GM20000 (cell line): ENCODE results near the gene ANKRD12.

Experiments used
- DNase-seq: peaks from one replicate; pipeline ENCODE4 v3.0.0; 2012; ENCODE audit warnings: low spot score
- TF ChIP-seq, protein P1 (sequence below): IDR thresholded peaks from 2 replicates; pipeline ENCODE4 v1.5.1; 2012; ENCODE audit warnings: mild to moderate bottlenecking, control low read depth; ENCODE audit errors: extremely low read depth, missing control alignments

The ANKRD12 gene

DNA sequence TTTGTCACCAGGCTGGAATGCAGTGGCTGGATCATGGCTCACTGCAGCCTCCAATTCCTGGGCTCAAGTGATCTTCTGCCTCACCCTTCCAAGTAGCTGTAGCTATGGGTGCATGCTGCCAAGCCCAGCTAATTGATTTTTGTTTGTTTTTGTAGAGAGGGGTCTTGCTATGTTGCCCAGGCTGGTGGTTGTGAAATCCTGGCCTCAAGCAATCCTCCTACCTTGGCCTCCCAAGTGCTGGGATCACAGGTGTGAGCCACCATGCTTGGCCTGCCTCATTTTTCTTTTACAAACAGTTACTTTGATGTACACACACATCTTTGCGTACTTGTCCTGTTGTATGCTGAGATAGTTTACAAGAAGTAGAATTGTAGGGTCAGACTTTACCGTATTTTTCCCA lies 13.1 kb upstream of the ANKRD12 start:
- TF ChIP-seq, protein P1, sequence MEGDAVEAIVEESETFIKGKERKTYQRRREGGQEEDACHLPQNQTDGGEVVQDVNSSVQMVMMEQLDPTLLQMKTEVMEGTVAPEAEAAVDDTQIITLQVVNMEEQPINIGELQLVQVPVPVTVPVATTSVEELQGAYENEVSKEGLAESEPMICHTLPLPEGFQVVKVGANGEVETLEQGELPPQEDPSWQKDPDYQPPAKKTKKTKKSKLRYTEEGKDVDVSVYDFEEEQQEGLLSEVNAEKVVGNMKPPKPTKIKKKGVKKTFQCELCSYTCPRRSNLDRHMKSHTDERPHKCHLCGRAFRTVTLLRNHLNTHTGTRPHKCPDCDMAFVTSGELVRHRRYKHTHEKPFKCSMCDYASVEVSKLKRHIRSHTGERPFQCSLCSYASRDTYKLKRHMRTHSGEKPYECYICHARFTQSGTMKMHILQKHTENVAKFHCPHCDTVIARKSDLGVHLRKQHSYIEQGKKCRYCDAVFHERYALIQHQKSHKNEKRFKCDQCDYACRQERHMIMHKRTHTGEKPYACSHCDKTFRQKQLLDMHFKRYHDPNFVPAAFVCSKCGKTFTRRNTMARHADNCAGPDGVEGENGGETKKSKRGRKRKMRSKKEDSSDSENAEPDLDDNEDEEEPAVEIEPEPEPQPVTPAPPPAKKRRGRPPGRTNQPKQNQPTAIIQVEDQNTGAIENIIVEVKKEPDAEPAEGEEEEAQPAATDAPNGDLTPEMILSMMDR: no peak
- DNase-seq: no peak

DNA sequence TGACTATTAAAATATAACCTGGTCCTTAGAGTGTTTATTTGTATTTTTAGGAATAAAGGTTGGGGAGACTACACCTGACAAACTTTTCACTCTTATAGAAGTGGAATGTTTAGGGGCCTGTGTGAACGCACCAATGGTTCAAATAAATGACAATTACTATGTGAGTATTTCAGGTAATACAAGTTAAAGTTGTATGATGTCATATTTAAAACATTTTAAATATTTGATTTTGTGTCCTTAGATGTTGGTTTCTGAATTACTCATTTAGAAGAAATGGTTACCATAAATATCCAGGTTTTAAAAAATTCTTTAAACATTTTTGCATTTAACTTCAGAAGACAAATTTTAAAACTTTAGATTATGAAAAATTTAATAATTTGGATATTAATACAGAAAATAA lies 11.8 kb upstream of the ANKRD12 start:
- TF ChIP-seq, protein P1: no peak
- DNase-seq: no peak

DNA sequence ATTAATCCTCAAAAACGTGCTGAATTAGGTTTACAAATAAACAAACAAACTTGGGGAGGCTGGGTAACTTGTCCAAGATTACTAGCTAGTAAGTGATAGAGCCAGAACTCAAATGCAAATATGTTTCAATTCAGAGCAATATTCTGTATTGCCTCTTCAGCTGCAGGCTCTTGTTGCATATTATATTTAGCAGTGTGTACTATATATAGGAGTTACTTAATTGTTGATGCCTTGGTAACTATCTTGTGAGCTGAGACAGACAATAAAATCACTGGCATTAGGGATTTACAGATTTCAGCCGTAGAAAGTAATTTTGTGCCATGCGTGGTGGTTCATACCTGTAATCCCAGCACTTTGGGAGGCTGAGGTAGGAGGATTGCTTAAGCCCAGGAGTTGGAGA lies 10.2 kb upstream of the ANKRD12 start:
- TF ChIP-seq, protein P1: no peak
- no peak for DNase-seq

DNA sequence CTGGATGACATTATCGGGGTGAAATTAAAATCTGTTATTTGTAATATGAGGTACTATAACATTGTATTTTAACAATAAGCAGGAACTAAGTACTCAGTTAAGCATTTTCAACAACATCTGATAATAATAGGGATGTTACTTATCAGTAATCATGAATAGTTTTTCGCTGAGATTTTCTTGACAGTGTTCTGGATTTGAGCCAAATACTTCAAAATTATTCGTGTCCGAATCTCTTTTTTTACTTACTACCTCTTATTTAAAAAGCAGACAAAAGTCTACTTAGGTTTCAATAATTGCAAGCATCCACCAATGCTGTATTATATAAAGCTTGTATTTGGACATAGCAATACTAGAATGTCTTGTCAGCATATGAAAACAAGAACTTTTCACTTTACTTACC lies 6.4 kb upstream of the ANKRD12 start:
- no peak for DNase-seq
- TF ChIP-seq, protein P1: no peak

DNA sequence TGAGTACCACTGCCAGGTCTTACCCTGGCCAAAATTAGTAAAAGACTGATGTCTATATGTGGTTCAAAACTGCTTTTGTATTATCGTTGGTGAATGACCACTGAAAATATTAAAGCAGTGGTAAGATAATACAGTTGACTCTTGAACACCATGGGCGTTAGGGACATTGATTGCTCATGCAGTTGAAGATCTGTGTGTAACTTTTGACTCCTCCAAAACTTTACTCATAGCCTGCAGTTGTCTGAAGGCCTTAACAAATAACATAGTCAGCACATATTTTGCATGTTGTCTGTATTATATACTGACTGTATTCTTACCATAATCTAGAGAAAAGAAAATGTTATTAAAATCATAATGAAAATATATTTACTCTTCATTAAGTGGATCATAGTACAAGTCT lies 5.8 kb upstream of the ANKRD12 start:
- DNase-seq: no peak
- TF ChIP-seq, protein P1: no peak

DNA sequence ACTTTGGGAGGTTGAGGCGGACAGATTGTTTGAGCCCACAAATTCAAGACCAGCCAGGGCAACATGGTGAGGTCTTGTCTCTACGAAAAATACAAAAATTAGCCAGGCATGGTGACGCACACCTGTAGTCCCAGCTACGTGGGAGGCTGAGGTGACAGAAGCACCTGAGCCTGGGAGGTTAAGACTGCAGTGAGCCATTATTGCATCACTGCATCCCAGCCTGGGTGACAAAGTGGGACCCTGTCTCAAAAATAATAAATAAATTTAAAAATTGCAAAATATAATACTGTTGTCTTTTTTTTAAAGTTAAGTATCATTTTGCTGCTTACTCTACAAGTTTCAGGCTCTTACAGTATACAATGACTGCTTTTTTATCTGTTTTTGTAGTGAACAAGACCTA lies 4.0 kb upstream of the ANKRD12 start:
- TF ChIP-seq, protein P1: no peak

DNA sequence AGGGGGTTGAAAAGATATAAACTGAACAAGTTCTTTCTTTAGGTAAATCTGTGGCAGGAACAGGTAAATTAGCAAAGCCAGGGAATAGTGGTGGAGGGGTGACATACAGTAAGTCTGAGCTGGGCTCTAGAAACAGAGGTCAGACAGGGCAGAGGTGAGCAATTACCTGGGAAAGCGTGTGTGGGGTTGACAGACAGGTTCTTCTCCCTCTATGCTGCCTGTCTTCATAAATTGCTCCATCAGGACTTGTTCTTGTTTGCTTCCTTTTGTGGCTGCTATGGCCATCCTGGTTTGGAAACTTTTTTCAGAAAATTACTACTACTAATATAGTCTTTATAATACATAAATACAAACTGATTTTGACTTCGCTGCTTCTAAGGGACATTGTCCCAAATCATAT lies 3.4 kb upstream of the ANKRD12 start:
- TF ChIP-seq, protein P1: no peak
- no peak for DNase-seq

More for the DNA sequence above, 4.0 kb upstream of the ANKRD12 start:
- DNase-seq: no peak
